Activated T-cell treated with anti-CD3 and anti-CD28 coated beads, Interleukin-2, amount 50 U/mL, for 72 hours (primary cell): ENCODE results near the gene LTA4H. TPM values are rescaled to one million over a fixed set of nuclear protein-coding genes. Genes with fewer than 3 reads are reported as not detected.

ENCODE experiments used
- total RNA-seq, 2 donors: library from RNA; stranded (reverse); gene quantifications; one replicate each; pipeline ENCODE4 v1.2.3, GENCODE V29; 2022

LTA4H gene
- total RNA-seq, 2 donors from 2014 or later: 115 to 116 TPM

Other genes with a start within 250 kb of the LTA4H start
- gene NTN4, start 244.8 kb downstream of the LTA4H start, total RNA-seq: under 1 TPM; 0.26 to 0.69 TPM
- 10 to 100 TPM; 36.3 to 36.6 TPM for gene SNRPF, start 176.6 kb downstream of the LTA4H start, total RNA-seq
- under 1 TPM; 0.34 to 0.63 TPM for gene CCDC38, start 93.0 kb downstream of the LTA4H start, total RNA-seq
- gene AMDHD1, start 92.3 kb downstream of the LTA4H start, total RNA-seq: 1 to 10 TPM; 2.2 to 3.7 TPM
- under 1 TPM; 0.51 to 0.96 TPM for gene HAL, start 39.2 kb downstream of the LTA4H start, total RNA-seq
- 10 to 100 TPM; 31.2 to 34.9 TPM for gene ELK3, start 158.8 kb upstream of the LTA4H start, total RNA-seq